HepG2 (cell line): ENCODE measurements around the gene PLSCR5. TPM values are rescaled to one million over a fixed set of nuclear protein-coding genes. Genes with fewer than 3 reads are reported as not detected.

Experiments used
- CEBPB ChIP-seq: IDR thresholded peaks from 2 replicates; pipeline ENCODE4 v1.6.1; 2011; ENCODE audit warnings: low read depth, low read length, improper control_type of control experiment, borderline replicate concordance
- MED8 ChIP-seq: sonication (generic); formaldehyde crosslinking; IDR thresholded peaks from 2 replicates; pipeline ENCODE4 v1.8.1; 2023; ENCODE audit warnings: mild to moderate bottlenecking, missing genetic modification reagents; ENCODE audit not compliant: insufficient replicate concordance
- NFKB2 ChIP-seq: sonication (generic); formaldehyde crosslinking; IDR thresholded peaks from 2 replicates; pipeline ENCODE4 v1.4.0; 2020; ENCODE audit warnings: missing genetic modification reagents, borderline replicate concordance
- NKX3-1 ChIP-seq: sonication (generic); formaldehyde crosslinking; IDR thresholded peaks from 2 replicates; pipeline ENCODE4 v1.5.0; 2020; ENCODE audit warnings: missing genetic modification reagents
- NRL ChIP-seq: sonication (generic); formaldehyde crosslinking; IDR thresholded peaks from 2 replicates; pipeline ENCODE4 v1.5.0; 2020; ENCODE audit warnings: missing genetic modification reagents, mild to moderate bottlenecking, moderate library complexity, borderline replicate concordance
- RAD51 ChIP-seq: fragments of 450-650 bp; IDR thresholded peaks from 2 replicates; pipeline ENCODE4 v1.6.1; 2016; ENCODE audit warnings: borderline replicate concordance
- SIX1 ChIP-seq: sonication (generic); formaldehyde crosslinking; IDR thresholded peaks from 2 replicates; pipeline ENCODE4 v1.4.0; 2020; ENCODE audit warnings: missing genetic modification reagents, borderline replicate concordance
- TAF1 ChIP-seq: sonication (generic); formaldehyde crosslinking; IDR thresholded peaks from 2 replicates; pipeline ENCODE4 v1.4.0; 2020; ENCODE audit warnings: missing genetic modification reagents
- TRIM22 ChIP-seq: fragments of 450-650 bp; IDR thresholded peaks from 2 replicates; pipeline ENCODE4 v1.6.1; 2017
- ZNF496 ChIP-seq: sonication (generic); formaldehyde crosslinking; IDR thresholded peaks from 2 replicates; pipeline ENCODE4 v1.8.1; 2023; ENCODE audit warnings: mild to moderate bottlenecking, moderate library complexity, missing genetic modification reagents; ENCODE audit not compliant: insufficient replicate concordance
- ZNF710 ChIP-seq: sonication (generic); formaldehyde crosslinking; IDR thresholded peaks from 2 replicates; pipeline ENCODE4 v1.5.0; 2020; ENCODE audit warnings: mild to moderate bottlenecking, missing genetic modification reagents, borderline replicate concordance
- ZNF713 ChIP-seq: sonication (generic); formaldehyde crosslinking; IDR thresholded peaks from 2 replicates; pipeline ENCODE4 v1.4.0; 2020; ENCODE audit warnings: mild to moderate bottlenecking, missing genetic modification reagents
- ZNF850 ChIP-seq: sonication (generic); formaldehyde crosslinking; conservative IDR thresholded peaks from 2 replicates; pipeline ENCODE4 v1.9.0; 2021; ENCODE audit warnings: mild to moderate bottlenecking, missing genetic modification reagents
- ZSCAN21 ChIP-seq: sonication (generic); formaldehyde crosslinking; IDR thresholded peaks from 2 replicates; pipeline ENCODE4 v1.8.0; 2022; ENCODE audit warnings: mild to moderate bottlenecking, missing genetic modification reagents, moderate library complexity, borderline replicate concordance
- polyA plus RNA-seq, 8 experiments: library from polyadenylated mRNA; depleted of rRNA in 3 of 8; stranded (reverse) in 7 of 8; unstranded in 1 of 8; fragments of >200 nt; fragmentation: Illumina TruSeq in 4 of 8; extraction: Trizol in 4 of 8; gene quantifications; 2 replicates each; pipeline versions ENCODE4 v1.2.1 to v1.2.3, GENCODE V29; 2011 to 2016; ENCODE audit warnings: low read depth in 4 of 8, missing spikeins in 1 of 8, mixed read lengths in 1 of 8; ENCODE audit not compliant: insufficient read depth in 1 of 8
- total RNA-seq, 5 experiments: library from RNA; depleted of rRNA; stranded (reverse); fragments of >200 nt; fragmentation: Illumina TruSeq; extraction: Trizol; gene quantifications; 2 replicates each; pipeline ENCODE4 v1.2.3, GENCODE V29; 2016; ENCODE audit warnings: low read depth in 1 of 5
- TF ChIP-seq, protein P1 (sequence below): sonication (generic); formaldehyde crosslinking; IDR thresholded peaks from 2 replicates; pipeline ENCODE4 v1.4.0; 2020; ENCODE audit warnings: mild to moderate bottlenecking, missing genetic modification reagents
- TF ChIP-seq, protein P2 (sequence below): IDR thresholded peaks from 2 replicates; pipeline ENCODE4 v1.6.1; 2016; ENCODE audit warnings: low read depth

The PLSCR5 gene
- total and polyA plus RNA-seq, 2 of the 13 experiments (the other 11 are each of a cell fraction or from before 2014, with no cell fraction given) = 0.50 TPM; not detected in 1

DNA sequence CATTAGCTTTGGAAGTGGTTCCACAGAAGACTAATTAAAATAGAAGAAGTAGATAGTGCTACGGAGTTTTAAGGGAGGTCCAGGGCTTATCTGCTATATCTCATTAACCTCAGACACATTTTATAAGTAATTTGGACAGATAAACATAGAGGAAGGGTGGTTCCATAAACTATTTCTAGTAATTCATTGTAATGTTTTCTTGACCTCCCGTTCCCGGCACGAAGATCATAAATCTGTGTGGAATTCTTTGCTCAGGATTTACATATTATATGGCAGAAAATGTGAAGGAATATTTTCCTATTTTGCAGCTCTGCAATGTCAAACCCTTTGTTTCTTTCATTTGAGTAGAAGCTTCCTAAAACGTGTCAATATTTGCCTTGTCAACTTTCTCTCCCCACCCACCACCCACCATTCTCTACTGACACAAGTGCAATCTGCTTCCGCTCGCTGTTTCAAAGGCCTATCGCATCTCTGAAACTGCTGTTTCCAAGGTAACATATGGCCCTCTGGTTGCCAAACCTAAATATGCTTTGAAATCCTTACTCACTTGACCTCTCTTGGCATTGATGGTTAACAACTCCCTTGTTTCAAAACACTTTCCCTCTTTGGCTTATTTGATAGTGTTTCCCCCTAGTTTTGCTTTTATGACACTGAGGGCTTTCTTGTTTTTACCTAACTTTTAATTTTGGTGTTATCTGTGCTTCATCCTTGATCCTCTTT lies 21.4 kb upstream of the PLSCR5 start (continued):
- 0 out of 2 replicates have a peak, but pooled peaks have one; percentile 62 for TF ChIP-seq NKX3-1 (CRISPR knock-in tag)
- peak; percentile 86 for TF ChIP-seq CEBPB
- no peak for TF ChIP-seq ZNF713
- TF ChIP-seq ZSCAN21 (CRISPR knock-in tag) = no peak
- TF ChIP-seq, protein P1, sequence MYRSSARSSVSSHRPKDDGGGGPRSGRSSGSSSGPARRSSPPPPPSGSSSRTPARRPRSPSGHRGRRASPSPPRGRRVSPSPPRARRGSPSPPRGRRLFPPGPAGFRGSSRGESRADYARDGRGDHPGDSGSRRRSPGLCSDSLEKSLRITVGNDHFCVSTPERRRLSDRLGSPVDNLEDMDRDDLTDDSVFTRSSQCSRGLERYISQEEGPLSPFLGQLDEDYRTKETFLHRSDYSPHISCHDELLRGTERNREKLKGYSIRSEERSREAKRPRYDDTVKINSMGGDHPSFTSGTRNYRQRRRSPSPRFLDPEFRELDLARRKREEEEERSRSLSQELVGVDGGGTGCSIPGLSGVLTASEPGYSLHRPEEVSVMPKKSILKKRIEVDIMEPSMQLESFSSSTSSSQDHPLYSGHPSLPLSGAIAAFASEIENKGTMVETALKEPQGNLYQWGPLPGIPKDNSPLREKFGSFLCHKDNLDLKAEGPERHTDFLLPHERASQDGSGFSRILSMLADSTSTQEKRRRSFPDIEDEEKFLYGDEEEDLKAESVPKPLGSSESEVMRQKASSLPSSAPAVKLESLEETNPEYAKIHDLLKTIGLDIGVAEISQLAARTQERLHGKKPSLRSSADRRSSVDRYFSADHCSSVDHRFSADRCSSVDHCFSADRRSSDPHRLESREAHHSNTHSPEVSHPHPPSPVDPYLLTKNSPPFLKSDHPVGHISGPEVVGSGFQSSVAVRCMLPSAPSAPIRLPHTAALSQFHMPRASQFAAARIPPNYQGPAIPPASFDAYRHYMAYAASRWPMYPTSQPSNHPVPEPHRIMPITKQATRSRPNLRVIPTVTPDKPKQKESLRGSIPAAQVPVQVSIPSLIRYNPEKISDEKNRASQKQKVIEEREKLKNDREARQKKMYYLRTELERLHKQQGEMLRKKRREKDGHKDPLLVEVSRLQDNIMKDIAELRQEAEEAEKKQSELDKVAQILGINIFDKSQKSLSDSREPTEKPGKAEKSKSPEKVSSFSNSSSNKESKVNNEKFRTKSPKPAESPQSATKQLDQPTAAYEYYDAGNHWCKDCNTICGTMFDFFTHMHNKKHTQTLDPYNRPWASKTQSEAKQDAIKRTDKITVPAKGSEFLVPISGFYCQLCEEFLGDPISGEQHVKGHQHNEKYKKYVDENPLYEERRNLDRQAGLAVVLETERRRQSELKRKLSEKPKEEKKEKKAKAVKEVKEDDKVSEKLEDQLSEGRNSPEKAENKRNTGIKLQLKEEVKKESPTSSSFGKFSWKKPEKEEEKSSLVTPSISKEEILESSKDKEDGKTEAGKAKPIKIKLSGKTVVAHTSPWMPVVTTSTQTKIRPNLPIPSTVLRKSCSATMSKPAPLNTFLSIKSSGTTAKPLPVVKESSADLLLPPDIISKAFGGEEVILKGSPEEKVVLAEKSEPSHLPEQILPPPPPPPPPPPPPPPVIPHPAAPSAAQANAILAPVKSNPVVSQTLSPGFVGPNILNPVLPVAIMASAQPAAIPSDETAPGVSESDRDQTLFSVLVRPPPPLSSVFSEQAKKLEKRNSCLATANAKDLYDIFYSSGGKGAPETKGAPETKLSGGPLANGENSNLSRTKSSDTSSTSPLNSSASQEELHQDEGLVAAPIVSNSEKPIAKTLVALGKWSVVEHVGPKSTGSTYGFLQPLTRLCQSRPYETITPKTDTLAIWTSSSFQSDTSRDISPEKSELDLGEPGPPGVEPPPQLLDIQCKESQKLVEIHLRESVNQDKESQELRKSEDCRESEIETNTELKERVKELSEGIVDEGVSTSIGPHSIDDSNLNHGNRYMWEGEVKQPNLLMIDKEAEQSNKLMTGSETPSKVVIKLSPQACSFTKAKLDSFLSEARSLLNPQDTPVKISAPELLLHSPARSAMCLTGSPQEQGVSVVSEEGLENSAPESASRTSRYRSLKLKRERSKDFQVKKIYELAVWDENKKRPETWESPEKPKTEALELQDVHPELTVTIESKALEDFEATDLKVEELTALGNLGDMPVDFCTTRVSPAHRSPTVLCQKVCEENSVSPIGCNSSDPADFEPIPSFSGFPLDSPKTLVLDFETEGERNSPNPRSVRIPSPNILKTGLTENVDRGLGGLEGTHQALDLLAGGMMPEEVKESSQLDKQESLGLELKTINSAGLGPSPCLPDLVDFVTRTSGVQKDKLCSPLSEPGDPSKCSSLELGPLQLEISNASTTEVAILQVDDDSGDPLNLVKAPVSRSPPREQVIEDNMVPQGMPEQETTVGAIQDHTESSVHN (CRISPR knock-in tag) = no peak
- TF ChIP-seq SIX1 (CRISPR knock-in tag) = peak; percentile 86; the same call in 1 of the 2 replicates
- TF ChIP-seq ZNF496 = no peak
- TF ChIP-seq NFKB2 (CRISPR knock-in tag) = no peak
- TF ChIP-seq TRIM22 = no peak
- TF ChIP-seq ZNF710 (CRISPR knock-in tag) = peak; percentile 87; the same call in 1 of the 2 replicates
- peak; percentile 15 for TF ChIP-seq MED8 (CRISPR knock-in tag)
- TF ChIP-seq, protein P2, sequence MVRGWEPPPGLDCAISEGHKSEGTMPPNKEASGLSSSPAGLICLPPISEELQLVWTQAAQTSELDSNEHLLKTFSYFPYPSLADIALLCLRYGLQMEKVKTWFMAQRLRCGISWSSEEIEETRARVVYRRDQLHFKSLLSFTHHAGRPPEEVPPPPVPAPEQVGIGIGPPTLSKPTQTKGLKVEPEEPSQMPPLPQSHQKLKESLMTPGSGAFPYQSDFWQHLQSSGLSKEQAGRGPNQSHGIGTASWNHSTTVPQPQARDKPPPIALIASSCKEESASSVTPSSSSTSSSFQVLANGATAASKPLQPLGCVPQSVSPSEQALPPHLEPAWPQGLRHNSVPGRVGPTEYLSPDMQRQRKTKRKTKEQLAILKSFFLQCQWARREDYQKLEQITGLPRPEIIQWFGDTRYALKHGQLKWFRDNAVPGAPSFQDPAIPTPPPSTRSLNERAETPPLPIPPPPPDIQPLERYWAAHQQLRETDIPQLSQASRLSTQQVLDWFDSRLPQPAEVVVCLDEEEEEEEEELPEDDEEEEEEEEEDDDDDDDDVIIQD (CRISPR knock-in tag) = peak; percentile 97
- no peak for TF ChIP-seq NRL (CRISPR knock-in tag)
- TF ChIP-seq TAF1 = no peak
- no peak for TF ChIP-seq RAD51
- no peak for TF ChIP-seq ZNF850 (CRISPR knock-in tag)
